T-cell (primary cell): ENCODE measurements around the gene TMEM255B. TPM values are rescaled to one million over a fixed set of nuclear protein-coding genes. Genes with fewer than 3 reads are reported as not detected.

ENCODE experiments used
- ATAC-seq, 4 experiments: fragments of 200-7000 bp in 3 of 4; fragments of 150-1000 bp in 1 of 4; cut with Tn5 transposase; replicated peaks in 1 of 4; 1 replicate in 3 of 4; 2 replicates in 1 of 4; pipeline ENCODE4 v1.10.0; 2021; ENCODE audit warnings: moderate library complexity in 3 of 4, mild to moderate bottlenecking in 2 of 4, moderate number of reproducible peaks in 1 of 4
- CTCF ChIA-PET, 2 donors: fragments of 300-600 bp; sonication (Branson Sonifier 250); formaldehyde crosslinking; loops; one replicate each; lab custom pipeline; 2022; ENCODE audit warnings: antibody characterized with exemption in 2 of 2; lab: Charles Lee
- POLR2A ChIA-PET, 2 donors: fragments of 300-600 bp; sonication (Branson Sonifier 250); formaldehyde crosslinking; loops; one replicate each; lab custom pipeline; 2022; ENCODE audit warnings: antibody characterized with exemption in 2 of 2; lab: Charles Lee
- DNase-seq, 35 experiments: peaks; one replicate each; pipeline versions ENCODE4 v3.0.0 to v3.0.0-alpha.2; 2013 to 2023
- H3K27ac ChIP-seq: one replicate; pipeline ENCODE4 v1.5.1; 2013; ENCODE audit warnings: low read length
- H3K27me3 ChIP-seq, 2 experiments: replicated peaks in 1 of 2; 1 replicate in 1 of 2; 2 replicates in 1 of 2; pipeline versions ENCODE4 v1.6.1 to v1.7.0; 2013; ENCODE audit warnings: low read length in 1 of 2, mixed read lengths in 1 of 2; ENCODE audit not compliant: control insufficient read depth in 2 of 2, insufficient read depth in 2 of 2; ENCODE audit errors: extremely low read depth in 1 of 2
- H3K36me3 ChIP-seq, 2 donors: 1 replicate in 1 of 2; 2 replicates in 1 of 2; pipeline versions ENCODE4 v1.6.1 to v1.7.0; 2013; ENCODE audit warnings: low read length in 1 of 2; ENCODE audit not compliant: control insufficient read depth in 2 of 2, insufficient read depth in 1 of 2; ENCODE audit errors: extremely low read depth in 1 of 2
- H3K4me1 ChIP-seq, 2 experiments: 1 replicate in 1 of 2; 2 replicates in 1 of 2; pipeline versions ENCODE4 v1.6.1 to v1.7.0; 2013; ENCODE audit warnings: low read length in 2 of 2, mixed read lengths in 1 of 2; ENCODE audit not compliant: insufficient read depth in 2 of 2, control insufficient read depth in 1 of 2; ENCODE audit errors: extremely low read depth in 1 of 2
- H3K4me3 ChIP-seq, 2 donors: 1 replicate in 1 of 2; 2 replicates in 1 of 2; pipeline versions ENCODE4 v1.5.1 to v1.7.0; 2013; ENCODE audit warnings: mild to moderate bottlenecking in 2 of 2, low read length in 1 of 2, moderate library complexity in 1 of 2; ENCODE audit not compliant: control insufficient read depth in 1 of 2; ENCODE audit errors: extremely low read depth in 1 of 2
- H3K9me3 ChIP-seq: 2 replicates; pipeline ENCODE4 v1.7.0; 2013
- H3K27ac Mint-ChIP-seq, 2 donors: one replicate each; pipeline ENCODE4 v1.8.0; 2020 to 2021; ENCODE audit warnings: mild to moderate bottlenecking in 2 of 2, mixed read lengths in 2 of 2
- H3K27me3 Mint-ChIP-seq, 2 donors: one replicate each; pipeline ENCODE4 v1.8.0; 2021 to 2022; ENCODE audit warnings: mixed read lengths in 2 of 2
- H3K36me3 Mint-ChIP-seq: one replicate; pipeline ENCODE4 v1.8.0; 2021; ENCODE audit warnings: mixed read lengths
- H3K4me1 Mint-ChIP-seq, 3 donors: one replicate each; pipeline ENCODE4 v1.8.0; 2020 to 2022; ENCODE audit warnings: mixed read lengths in 3 of 3, mild to moderate bottlenecking in 1 of 3
- H3K4me3 Mint-ChIP-seq, 3 donors: one replicate each; pipeline ENCODE4 v1.8.0; 2020 to 2022; ENCODE audit warnings: mild to moderate bottlenecking in 3 of 3, mixed read lengths in 3 of 3, moderate library complexity in 3 of 3
- H3K9me3 Mint-ChIP-seq, 3 donors: one replicate each; pipeline ENCODE4 v1.8.0; 2020 to 2022; ENCODE audit warnings: mixed read lengths in 3 of 3
- WGBS: methylation state at CpG from one replicate; pipeline ENCODE4 v1.1.5; 2013; ENCODE audit warnings: missing lambda C conversion rate; ENCODE audit not compliant: insufficient coverage; 5-methylcytosine and 5-hydroxymethylcytosine counted together
- total RNA-seq, 35 experiments: library from RNA in 6 of 35; stranded (reverse) in 6 of 35; fragments of 120-200 nt in 1 of 35; gene quantifications; one replicate each; pipeline versions ENCODE4 v1.2.1 to v1.2.4 and lab custom pipeline; 2013 to 2026

The TMEM255B gene
- total RNA-seq, 5 donors from 2014 or later (not counting 1 experiment from before 2014, with no cell fraction given): 0.76 to 1.2 (median 0.89) TPM

GRCh38 chr13:113739527-113740285 is 19.3 kb upstream of the TMEM255B start:
- WGBS: 86% methylated on average over 22 of the region's 22 CpGs
- Histone ChIP-seq H3K27me3 (peaks cover 0 to 74% of the 10 kb centered on the region in 2 experiments), H3K4me3 (no peak overlapping the region), H3K4me1 (peaks cover 9 to 29% of the 10 kb centered on the region in 2 experiments), H3K9me3 (no peaks in the 10 kb centered on the region), H3K36me3 (no peaks in the 10 kb centered on the region), H3K27ac (no peak overlapping the region)
- Mint-ChIP-seq H3K36me3 (no peaks in the 10 kb centered on the region), H3K9me3 (no peaks in the 10 kb centered on the region), H3K4me3 (no peak overlapping the region), H3K4me1 (peaks cover 21 to 24% (median 21%) of the 10 kb centered on the region in 3 donors), H3K27ac (no peak overlapping the region), H3K27me3 (peaks cover 4 to 21% of the 10 kb centered on the region in 2 donors)
- DNase-seq (no peak), ATAC-seq (no peak)
- ChIA-PET CTCF (interaction anchor here in 1 of 2 donors (0.6 kb wide), 1 partner anchor 463 kb away, joined by 3 read pairs; no protein-coding TSS in a partner anchor), POLR2A (no interaction called here)

GRCh38 chr13:113740286-113740556 is 18.8 kb upstream of the TMEM255B start:
- Mint-ChIP-seq H3K4me1 (peaks cover 21 to 27% (median 21%) of the 10 kb centered on the region in 3 donors), H3K36me3 (no peaks in the 10 kb centered on the region), H3K27ac (no peak overlapping the region), H3K9me3 (no peaks in the 10 kb centered on the region), H3K4me3 (no peak overlapping the region), H3K27me3 (peaks cover 7 to 24% of the 10 kb centered on the region in 2 donors)
- Histone ChIP-seq H3K4me3 (no peak overlapping the region), H3K27me3 (peaks cover 0 to 77% of the 10 kb centered on the region in 2 experiments), H3K4me1 (peaks cover 9 to 29% of the 10 kb centered on the region in 2 experiments), H3K9me3 (no peaks in the 10 kb centered on the region), H3K36me3 (no peaks in the 10 kb centered on the region), H3K27ac (no peak overlapping the region)
- no peak for ATAC-seq
- ChIA-PET POLR2A (no interaction called here), CTCF (interaction anchor here in 1 of 2 donors (0.6 kb wide), 1 partner anchor 462 kb away, joined by 3 read pairs; no protein-coding TSS in a partner anchor)
- 34% methylated on average over 6 of the region's 9 CpGs for WGBS
- DNase-seq: no peak

- Histone ChIP-seq H3K27me3 (peaks cover 0 to 77% of the 10 kb centered on the region in 2 experiments), H3K36me3 (no peaks in the 10 kb centered on the region), H3K4me1 (peaks cover 9 to 29% of the 10 kb centered on the region in 2 experiments), H3K27ac (no peak overlapping the region), H3K4me3 (no peak overlapping the region), H3K9me3 (no peaks in the 10 kb centered on the region)
- POLR2A ChIA-PET: interaction anchor here in 1 of 2 donors (0.6 kb wide), 1 partner anchor 600 kb away, joined by 3 read pairs; no protein-coding TSS in a partner anchor
- ATAC-seq: no peak
- 79% methylated on average over 15 of the region's 16 CpGs for WGBS
- H3K27ac Mint-ChIP-seq: no peak overlapping the region
- CTCF ChIA-PET: interaction anchor here in 1 of 2 donors (0.6 kb wide), 1 partner anchor 462 kb away, joined by 3 read pairs; no protein-coding TSS in a partner anchor
- DNase-seq: no peak
- no peaks in the 10 kb centered on the region for H3K36me3 Mint-ChIP-seq
- H3K27me3 Mint-ChIP-seq: peaks cover 7 to 24% of the 10 kb centered on the region in 2 donors
- peak overlapping the region in 2 of 3 donors; percentile 2 to 66 for H3K4me3 Mint-ChIP-seq
- no peaks in the 10 kb centered on the region for H3K9me3 Mint-ChIP-seq
- H3K4me1 Mint-ChIP-seq: peaks cover 21 to 27% (median 21%) of the 10 kb centered on the region in 3 donors
These were observed 18.4 kb upstream of the TMEM255B start for GRCh38 chr13:113740661-113741060.

DNA sequence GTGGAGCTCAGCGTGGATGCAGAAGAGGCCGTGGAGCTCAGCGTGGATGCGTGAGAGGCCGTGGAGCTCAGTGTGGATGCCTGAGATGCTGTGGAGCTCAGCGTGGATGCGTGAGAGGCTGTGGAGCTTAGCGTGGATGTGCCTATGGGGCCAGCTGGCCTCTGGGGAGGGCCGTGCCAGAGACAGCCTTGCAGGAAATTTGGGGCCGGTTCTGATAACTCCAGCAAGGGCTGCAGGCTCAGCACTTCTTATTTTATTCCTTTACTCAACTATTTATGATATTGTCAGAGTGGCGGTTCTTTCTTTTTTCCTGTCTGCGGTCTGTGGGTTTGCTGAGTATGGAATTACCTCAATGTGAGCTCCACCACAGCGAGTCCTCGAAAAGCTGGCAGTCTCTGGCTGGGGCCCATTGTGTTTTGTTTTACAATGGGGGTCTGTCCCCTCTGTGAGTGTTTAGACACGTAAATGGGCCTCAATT is 17.8 kb upstream of the TMEM255B start:
- WGBS: 5% methylated on average over 6 of the region's 15 CpGs
- peaks cover 0 to 74% of the 10 kb centered on the region in 2 experiments for H3K27me3 ChIP-seq
- CTCF ChIA-PET: interaction anchor here in 1 of 2 donors (0.9 kb wide), 1 partner anchor 369 kb away, joined by 3 read pairs; no protein-coding TSS in a partner anchor
- ATAC-seq (peak; percentile 25 to 75 (median 48)), DNase-seq (peak in 3 of 35 experiments; percentile 28 to 33 (median 29))
- Mint-ChIP-seq H3K36me3 (no peaks in the 10 kb centered on the region), H3K4me3 (peak overlapping the region; percentile 2 to 66 (median 21)), H3K27me3 (peaks cover 7 to 24% of the 10 kb centered on the region in 2 donors), H3K9me3 (no peaks in the 10 kb centered on the region), H3K27ac (no peak overlapping the region), H3K4me1 (peaks cover 21 to 28% (median 21%) of the 10 kb centered on the region in 3 donors)
- no peak overlapping the region for H3K4me3 ChIP-seq
- POLR2A ChIA-PET: interaction anchor here in 1 of 2 donors (0.6 kb wide), 1 partner anchor 599 kb away, joined by 3 read pairs; no protein-coding TSS in a partner anchor
- no peak overlapping the region for H3K27ac ChIP-seq
- H3K4me1 ChIP-seq: peaks cover 9 to 29% of the 10 kb centered on the region in 2 experiments
- H3K9me3 ChIP-seq: no peaks in the 10 kb centered on the region
- H3K36me3 ChIP-seq: no peaks in the 10 kb centered on the region

DNA sequence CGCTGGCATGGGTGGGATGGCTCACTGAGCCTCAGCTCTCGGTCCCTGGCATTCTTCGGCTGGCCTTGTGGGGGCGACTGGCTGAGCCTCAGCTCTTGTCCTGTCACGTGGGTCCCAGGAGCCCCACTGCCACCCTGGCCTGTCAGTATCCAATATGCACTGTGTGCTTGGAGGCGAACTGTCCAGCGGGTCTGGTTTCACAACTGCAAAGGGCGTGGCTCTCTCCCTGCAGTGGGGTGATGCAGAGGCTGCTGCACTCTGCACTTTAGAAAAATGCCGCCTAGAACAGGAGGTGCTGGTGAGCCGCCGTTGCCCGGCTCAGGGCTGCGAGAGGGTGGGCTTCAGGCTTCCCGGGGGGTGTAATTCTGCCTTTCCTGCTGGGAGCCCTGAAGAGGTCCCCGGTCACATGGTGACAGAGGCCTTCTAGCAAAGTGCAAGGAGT is 17.0 kb upstream of the TMEM255B start:
- ChIA-PET CTCF (interaction anchor here in 1 of 2 donors (0.9 kb wide), 1 partner anchor 368 kb away, joined by 3 read pairs; no protein-coding TSS in a partner anchor), POLR2A (no interaction called here)

More for the DNA sequence above, 17.0 kb upstream of the TMEM255B start:
- Mint-ChIP-seq H3K4me1 (peaks cover 21 to 29% (median 21%) of the 10 kb centered on the region in 3 donors), H3K27me3 (peaks cover 7 to 24% of the 10 kb centered on the region in 2 donors), H3K9me3 (no peaks in the 10 kb centered on the region), H3K36me3 (no peaks in the 10 kb centered on the region), H3K27ac (no peak overlapping the region), H3K4me3 (peak overlapping the region; percentile 17 to 66 (median 21))
- H3K27me3 ChIP-seq: peaks cover 0 to 66% of the 10 kb centered on the region in 2 experiments
- DNase-seq (peak in 10 of 35 experiments; percentile 10 to 40 (median 32)), ATAC-seq (peak; percentile 58 to 68 (median 62))
- peaks cover 9 to 27% of the 10 kb centered on the region in 2 experiments for H3K4me1 ChIP-seq
- no peaks in the 10 kb centered on the region for H3K9me3 ChIP-seq
- WGBS: 36% methylated on average over 12 of the region's 15 CpGs
- H3K4me3 ChIP-seq: peak overlapping the region in 1 of 2 donors; percentile 2
- no peaks in the 10 kb centered on the region for H3K36me3 ChIP-seq
- no peak overlapping the region for H3K27ac ChIP-seq
